HepG2 (cell line): ENCODE data around the gene NAPSA. TPM values are rescaled to one million over a fixed set of nuclear protein-coding genes. Genes with fewer than 3 reads are reported as not detected.

Experiments
- DR1 ChIP-seq: sonication (generic); formaldehyde crosslinking; IDR thresholded peaks from 2 replicates; pipeline ENCODE4 v1.8.0; 2021; ENCODE audit warnings: mild to moderate bottlenecking, missing genetic modification reagents, inconsistent platforms
- ESRRA ChIP-seq: sonication (generic); formaldehyde crosslinking; IDR thresholded peaks from 2 replicates; pipeline ENCODE4 v1.5.1; 2020; ENCODE audit warnings: mild to moderate bottlenecking, low read depth, missing genetic modification reagents
- FOXA1 ChIP-seq, 2 experiments: fragments of 450-650 bp in 1 of 2; sonication (generic) in 1 of 2; formaldehyde crosslinking in 1 of 2; IDR thresholded peaks; 2 replicates each; pipeline versions ENCODE4 v1.4.0 to v1.6.1; 2016 to 2020; ENCODE audit warnings: missing genetic modification reagents in 1 of 2
- FOXJ3 ChIP-seq: sonication (generic); formaldehyde crosslinking; IDR thresholded peaks from 2 replicates; pipeline ENCODE4 v1.4.0; 2020; ENCODE audit warnings: missing genetic modification reagents, mild to moderate bottlenecking, borderline replicate concordance
- GABPA ChIP-seq, 2 experiments: IDR thresholded peaks; 2 replicates each; pipeline ENCODE4 v1.6.1; 2011 to 2016; ENCODE audit warnings: low read depth in 2 of 2, low read length in 1 of 2, missing biosample characterization in 1 of 2, missing genetic modification characterization in 1 of 2
- HOXA5 ChIP-seq: sonication (generic); formaldehyde crosslinking; IDR thresholded peaks from 2 replicates; pipeline ENCODE4 v1.4.0; 2020; ENCODE audit warnings: missing genetic modification reagents
- MAFG ChIP-seq: sonication (generic); formaldehyde crosslinking; IDR thresholded peaks from 2 replicates; pipeline ENCODE4 v1.5.1; 2020; ENCODE audit warnings: mild to moderate bottlenecking, missing genetic modification reagents
- MAFK ChIP-seq, 2 experiments: IDR thresholded peaks in 1 of 2; conservative IDR thresholded peaks in 1 of 2; 2 replicates each; pipeline ENCODE4 v1.6.1; 2011; ENCODE audit warnings: improper control_type of control experiment in 2 of 2, low read length in 2 of 2
- MED8 ChIP-seq: sonication (generic); formaldehyde crosslinking; IDR thresholded peaks from 2 replicates; pipeline ENCODE4 v1.8.1; 2023; ENCODE audit warnings: mild to moderate bottlenecking, missing genetic modification reagents; ENCODE audit not compliant: insufficient replicate concordance
- MTF2 ChIP-seq: sonication (generic); formaldehyde crosslinking; IDR thresholded peaks from 2 replicates; pipeline ENCODE4 v1.5.0; 2020; ENCODE audit warnings: missing genetic modification reagents, borderline replicate concordance
- NBN ChIP-seq: fragments of 450-650 bp; conservative IDR thresholded peaks from 2 replicates; pipeline ENCODE4 v1.6.1; 2017
- POGZ ChIP-seq: sonication (generic); formaldehyde crosslinking; IDR thresholded peaks from 2 replicates; pipeline ENCODE4 v1.4.0; 2020; ENCODE audit warnings: mild to moderate bottlenecking, missing genetic modification reagents
- RARA ChIP-seq: IDR thresholded peaks from 2 replicates; pipeline ENCODE4 v1.6.1; 2016; ENCODE audit warnings: missing genetic modification reagents, missing compliant biosample characterization
- U2AF1 ChIP-seq: fragments of 200-400 bp; formaldehyde crosslinking; optimal IDR thresholded peaks from 2 replicates; pipeline ENCODE3; 2017; ENCODE audit warnings: mild to moderate bottlenecking, low read depth, low read length
- ZBTB42 ChIP-seq: sonication (generic); formaldehyde crosslinking; IDR thresholded peaks from 2 replicates; pipeline ENCODE4 v1.5.0; 2020; ENCODE audit warnings: mild to moderate bottlenecking, missing genetic modification reagents
- ZFP62 ChIP-seq: sonication (generic); formaldehyde crosslinking; IDR thresholded peaks from 2 replicates; pipeline ENCODE4 v1.4.0; 2020; ENCODE audit warnings: missing genetic modification reagents
- ZMYM4 ChIP-seq: sonication (generic); formaldehyde crosslinking; IDR thresholded peaks from 2 replicates; pipeline ENCODE4 v1.8.1; 2023; ENCODE audit warnings: mild to moderate bottlenecking, missing genetic modification reagents
- ZNF235 ChIP-seq: sonication (generic); formaldehyde crosslinking; IDR thresholded peaks from 2 replicates; pipeline ENCODE4 v1.8.1; 2023; ENCODE audit warnings: mild to moderate bottlenecking, missing genetic modification reagents, borderline replicate concordance
- ZNF562 ChIP-seq: sonication (generic); formaldehyde crosslinking; IDR thresholded peaks from 2 replicates; pipeline ENCODE4 v1.8.0; 2022; ENCODE audit warnings: missing genetic modification reagents, borderline replicate concordance
- ZNF644 ChIP-seq: IDR thresholded peaks from 2 replicates; pipeline ENCODE4 v1.6.1; 2016; ENCODE audit warnings: low read depth
- ZNF660 ChIP-seq: sonication (generic); formaldehyde crosslinking; IDR thresholded peaks from 2 replicates; pipeline ENCODE4 v1.5.1; 2020; ENCODE audit warnings: mild to moderate bottlenecking, low read depth, missing genetic modification reagents, borderline replicate concordance
- ZNF709 ChIP-seq: sonication (generic); formaldehyde crosslinking; IDR thresholded peaks from 2 replicates; pipeline ENCODE4 v1.5.0; 2020; ENCODE audit warnings: mild to moderate bottlenecking, missing genetic modification reagents
- ZNF790 ChIP-seq: sonication (generic); formaldehyde crosslinking; IDR thresholded peaks from 2 replicates; pipeline ENCODE4 v1.8.0; 2022; ENCODE audit warnings: missing genetic modification reagents, mild to moderate bottlenecking, borderline replicate concordance
- polyA plus RNA-seq, 8 experiments: library from polyadenylated mRNA; depleted of rRNA in 3 of 8; stranded (reverse) in 7 of 8; unstranded in 1 of 8; fragments of >200 nt; fragmentation: Illumina TruSeq in 4 of 8; extraction: Trizol in 4 of 8; gene quantifications; 2 replicates each; pipeline versions ENCODE4 v1.2.1 to v1.2.3, GENCODE V29; 2011 to 2016; ENCODE audit warnings: low read depth in 4 of 8, missing spikeins in 1 of 8, mixed read lengths in 1 of 8; ENCODE audit not compliant: insufficient read depth in 1 of 8
- total RNA-seq, 5 experiments: library from RNA; depleted of rRNA; stranded (reverse); fragments of >200 nt; fragmentation: Illumina TruSeq; extraction: Trizol; gene quantifications; 2 replicates each; pipeline ENCODE4 v1.2.3, GENCODE V29; 2016; ENCODE audit warnings: low read depth in 1 of 5
- TF ChIP-seq, protein P1 (sequence below): sonication (generic); formaldehyde crosslinking; IDR thresholded peaks from 2 replicates; pipeline ENCODE4 v1.4.0; 2020; ENCODE audit warnings: missing genetic modification reagents
- TF ChIP-seq, protein P2 (sequence below): sonication (generic); formaldehyde crosslinking; IDR thresholded peaks from 2 replicates; pipeline ENCODE4 v1.5.1; 2020; ENCODE audit warnings: mild to moderate bottlenecking, moderate library complexity, missing genetic modification reagents
- TF ChIP-seq, protein P3 (sequence below): IDR thresholded peaks from 2 replicates; pipeline ENCODE4 v1.6.1; 2016; ENCODE audit warnings: missing compliant biosample characterization, missing genetic modification reagents, borderline replicate concordance

The NAPSA gene
- total and polyA plus RNA-seq, 2 of the 13 experiments (the other 11 are each of a cell fraction or from before 2014, with no cell fraction given), result not detected

DNA sequence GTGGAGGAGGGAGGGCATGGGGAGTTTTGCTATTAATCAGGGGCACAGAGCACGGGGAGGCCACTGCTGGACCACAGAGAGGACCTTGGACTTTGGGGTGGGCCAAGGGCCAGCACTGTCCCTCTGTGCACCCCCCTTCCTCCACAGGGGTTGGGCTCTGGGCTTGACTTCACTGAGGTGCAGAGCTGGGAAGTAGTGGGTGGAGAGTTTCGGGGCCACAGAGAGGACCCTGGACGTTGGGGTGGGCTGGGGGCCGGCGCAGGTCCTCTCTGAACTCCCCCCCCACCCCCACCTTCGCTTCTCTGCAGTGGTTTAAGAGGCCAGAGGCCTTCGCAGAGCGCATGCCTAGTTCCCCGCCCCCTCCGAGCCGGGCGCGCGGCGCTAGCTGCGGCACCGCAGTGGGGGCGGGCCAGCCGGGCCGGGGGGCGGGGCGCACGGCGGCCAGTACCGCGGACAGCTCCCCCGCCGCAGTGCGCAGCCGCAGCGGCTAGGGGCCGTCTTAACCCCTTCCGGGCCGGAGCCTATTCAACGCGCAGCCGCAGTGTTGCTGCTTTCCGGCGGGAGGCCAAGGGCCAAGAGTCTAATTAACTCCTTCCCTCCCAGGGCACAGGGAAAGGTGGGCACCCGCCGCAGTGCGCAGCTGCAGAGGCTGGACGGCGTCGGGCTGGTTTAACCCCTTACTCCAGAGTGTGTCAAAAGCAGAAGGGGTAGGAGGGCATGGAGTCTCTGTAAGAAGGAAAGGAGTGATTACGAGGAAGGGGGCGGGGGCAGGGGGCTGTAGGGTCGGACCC, 39.9 kb downstream of the NAPSA start (continued):
- TF ChIP-seq, protein P1, sequence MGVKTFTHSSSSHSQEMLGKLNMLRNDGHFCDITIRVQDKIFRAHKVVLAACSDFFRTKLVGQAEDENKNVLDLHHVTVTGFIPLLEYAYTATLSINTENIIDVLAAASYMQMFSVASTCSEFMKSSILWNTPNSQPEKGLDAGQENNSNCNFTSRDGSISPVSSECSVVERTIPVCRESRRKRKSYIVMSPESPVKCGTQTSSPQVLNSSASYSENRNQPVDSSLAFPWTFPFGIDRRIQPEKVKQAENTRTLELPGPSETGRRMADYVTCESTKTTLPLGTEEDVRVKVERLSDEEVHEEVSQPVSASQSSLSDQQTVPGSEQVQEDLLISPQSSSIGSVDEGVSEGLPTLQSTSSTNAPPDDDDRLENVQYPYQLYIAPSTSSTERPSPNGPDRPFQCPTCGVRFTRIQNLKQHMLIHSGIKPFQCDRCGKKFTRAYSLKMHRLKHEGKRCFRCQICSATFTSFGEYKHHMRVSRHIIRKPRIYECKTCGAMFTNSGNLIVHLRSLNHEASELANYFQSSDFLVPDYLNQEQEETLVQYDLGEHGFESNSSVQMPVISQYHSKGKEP (CRISPR knock-in tag), result peak; percentile 88
- TF ChIP-seq FOXA1 (IDR thresholded peaks at IDR 0.05), result no peak
- no peak for TF ChIP-seq FOXA1 (CRISPR knock-in tag; IDR thresholded peaks at IDR 0.05)
- TF ChIP-seq ZNF660 (CRISPR knock-in tag), result no peak
- TF ChIP-seq ZBTB42 (CRISPR knock-in tag), result peak; percentile 77; the same call in 1 of the 2 replicates
- no peak for TF ChIP-seq ZNF562
- TF ChIP-seq MTF2 (CRISPR knock-in tag), result no peak
- no peak for TF ChIP-seq MED8 (CRISPR knock-in tag)
- no peak for TF ChIP-seq POGZ (CRISPR knock-in tag)
- TF ChIP-seq ZMYM4 (CRISPR knock-in tag), result peak; percentile 64
- TF ChIP-seq U2AF1, result no peak
- peak; percentile 45; the same call in 1 of the 2 replicates for TF ChIP-seq ESRRA (CRISPR knock-in tag)
- TF ChIP-seq MAFK (conservative IDR thresholded peaks at IDR 0.05 in 1 of 2, IDR thresholded peaks at IDR 0.05 in 1 of 2; ENCODE audit: low read length in 2 of 2), result no peak
- no peak for TF ChIP-seq NBN
- TF ChIP-seq ZNF709 (CRISPR knock-in tag), result peak; percentile 89; the same call in 1 of the 2 replicates
- TF ChIP-seq DR1 (CRISPR knock-in tag), result no peak
- TF ChIP-seq, protein P2, sequence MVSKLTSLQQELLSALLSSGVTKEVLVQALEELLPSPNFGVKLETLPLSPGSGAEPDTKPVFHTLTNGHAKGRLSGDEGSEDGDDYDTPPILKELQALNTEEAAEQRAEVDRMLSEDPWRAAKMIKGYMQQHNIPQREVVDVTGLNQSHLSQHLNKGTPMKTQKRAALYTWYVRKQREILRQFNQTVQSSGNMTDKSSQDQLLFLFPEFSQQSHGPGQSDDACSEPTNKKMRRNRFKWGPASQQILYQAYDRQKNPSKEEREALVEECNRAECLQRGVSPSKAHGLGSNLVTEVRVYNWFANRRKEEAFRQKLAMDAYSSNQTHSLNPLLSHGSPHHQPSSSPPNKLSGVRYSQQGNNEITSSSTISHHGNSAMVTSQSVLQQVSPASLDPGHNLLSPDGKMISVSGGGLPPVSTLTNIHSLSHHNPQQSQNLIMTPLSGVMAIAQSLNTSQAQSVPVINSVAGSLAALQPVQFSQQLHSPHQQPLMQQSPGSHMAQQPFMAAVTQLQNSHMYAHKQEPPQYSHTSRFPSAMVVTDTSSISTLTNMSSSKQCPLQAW, result no peak
- peak; percentile 67 for TF ChIP-seq ZNF644 (CRISPR knock-in tag)
- TF ChIP-seq MAFG (CRISPR knock-in tag), result no peak
- no peak for TF ChIP-seq ZFP62 (CRISPR knock-in tag)
- peak; percentile 75; the same call in 1 of the 2 replicates for TF ChIP-seq HOXA5 (CRISPR knock-in tag)
- TF ChIP-seq ZNF235 (CRISPR knock-in tag), result 0 out of 2 replicates have a peak, but pooled peaks have one; percentile 76
- TF ChIP-seq RARA (CRISPR knock-in tag), result 0 out of 2 replicates have a peak, but pooled peaks have one; percentile 7
- TF ChIP-seq, protein P3, sequence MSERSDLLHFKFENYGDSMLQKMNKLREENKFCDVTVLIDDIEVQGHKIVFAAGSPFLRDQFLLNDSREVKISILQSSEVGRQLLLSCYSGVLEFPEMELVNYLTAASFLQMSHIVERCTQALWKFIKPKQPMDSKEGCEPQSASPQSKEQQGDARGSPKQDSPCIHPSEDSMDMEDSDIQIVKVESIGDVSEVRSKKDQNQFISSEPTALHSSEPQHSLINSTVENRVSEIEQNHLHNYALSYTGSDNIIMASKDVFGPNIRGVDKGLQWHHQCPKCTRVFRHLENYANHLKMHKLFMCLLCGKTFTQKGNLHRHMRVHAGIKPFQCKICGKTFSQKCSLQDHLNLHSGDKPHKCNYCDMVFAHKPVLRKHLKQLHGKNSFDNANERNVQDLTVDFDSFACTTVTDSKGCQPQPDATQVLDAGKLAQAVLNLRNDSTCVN, result 0 out of 2 replicates have a peak, but pooled peaks have one; percentile 50
- no peak for TF ChIP-seq FOXJ3 (CRISPR knock-in tag)
- no peak for TF ChIP-seq GABPA (IDR thresholded peaks at IDR 0.05; ENCODE audit: low read depth, low read length)
- TF ChIP-seq GABPA (CRISPR knock-in tag; IDR thresholded peaks at IDR 0.05; ENCODE audit: low read depth), result no peak
- TF ChIP-seq ZNF790 (CRISPR knock-in tag), result peak; percentile 97; the same call in 1 of the 2 replicates
